Neuron (in vitro differentiated cells): ENCODE results near the gene EDIL3.

Experiments
- H2AFZ ChIP-seq: one replicate; pipeline ENCODE4 v1.6.1; 2013; ENCODE audit warnings: low read depth, mild to moderate bottlenecking, inconsistent platforms, low read length, moderate library complexity
- H3K27me3 ChIP-seq: one replicate; pipeline ENCODE4 v1.6.1; 2013; ENCODE audit warnings: low read length; ENCODE audit not compliant: insufficient read depth
- H3K36me3 ChIP-seq: one replicate; pipeline ENCODE4 v1.6.1; 2013; ENCODE audit warnings: low read length; ENCODE audit not compliant: insufficient read depth
- H3K4me1 ChIP-seq: one replicate; pipeline ENCODE4 v1.6.1; 2013; ENCODE audit warnings: low read length; ENCODE audit not compliant: insufficient read depth
- H3K4me3 ChIP-seq: 2 replicates; pipeline ENCODE4 v1.5.1; 2013; ENCODE audit warnings: mild to moderate bottlenecking, low read length, moderate library complexity
- H3K9me3 ChIP-seq: one replicate; pipeline ENCODE4 v1.6.1; 2013; ENCODE audit warnings: low read length

EDIL3 gene

GRCh38 chr5:84257061-84257460 lies 127.6 kb downstream of the EDIL3 start:
- H2AFZ ChIP-seq, result no peak overlapping the region
- no peak overlapping the region for H3K4me3 ChIP-seq
- H3K27me3 ChIP-seq, result no peaks in the 10 kb centered on the region
- H3K9me3 ChIP-seq, result no peaks in the 10 kb centered on the region
- no peaks in the 10 kb centered on the region for H3K36me3 ChIP-seq
- no peaks in the 10 kb centered on the region for H3K4me1 ChIP-seq

- H3K4me1 ChIP-seq, result no peaks in the 10 kb centered on the region
- H2AFZ ChIP-seq, result no peak overlapping the region
- H3K9me3 ChIP-seq, result no peaks in the 10 kb centered on the region
- H3K36me3 ChIP-seq, result no peaks in the 10 kb centered on the region
- H3K4me3 ChIP-seq, result no peak overlapping the region
- no peaks in the 10 kb centered on the region for H3K27me3 ChIP-seq
Measured at GRCh38 chr5:84255315-84255714, 129.4 kb downstream of the EDIL3 start.

GRCh38 chr5:84253946-84254345 lies 130.7 kb downstream of the EDIL3 start:
- H2AFZ ChIP-seq, result no peak overlapping the region

GRCh38 chr5:84251503-84251902 lies 133.2 kb downstream of the EDIL3 start:
- no peaks in the 10 kb centered on the region for H3K27me3 ChIP-seq

More at GRCh38 chr5:84253946-84254345, 130.7 kb downstream of the EDIL3 start:
- Histone ChIP-seq H3K27me3 (no peaks in the 10 kb centered on the region), H3K36me3 (no peaks in the 10 kb centered on the region), H3K4me3 (no peak overlapping the region), H3K9me3 (no peaks in the 10 kb centered on the region), H3K4me1 (no peaks in the 10 kb centered on the region)

GRCh38 chr5:84249918-84250630 lies 134.6 kb downstream of the EDIL3 start:
- Histone ChIP-seq H3K4me3 (no peak overlapping the region), H2AFZ (no peak overlapping the region), H3K4me1 (no peaks in the 10 kb centered on the region), H3K36me3 (no peaks in the 10 kb centered on the region), H3K9me3 (no peaks in the 10 kb centered on the region), H3K27me3 (no peaks in the 10 kb centered on the region)

More at GRCh38 chr5:84251503-84251902, 133.2 kb downstream of the EDIL3 start:
- Histone ChIP-seq H2AFZ (no peak overlapping the region), H3K4me1 (no peaks in the 10 kb centered on the region), H3K9me3 (no peaks in the 10 kb centered on the region), H3K36me3 (no peaks in the 10 kb centered on the region), H3K4me3 (no peak overlapping the region)

GRCh38 chr5:84248013-84248412 lies 136.7 kb downstream of the EDIL3 start:
- Histone ChIP-seq H3K36me3 (no peaks in the 10 kb centered on the region), H2AFZ (no peak overlapping the region), H3K9me3 (no peaks in the 10 kb centered on the region)

GRCh38 chr5:84242286-84242685 lies 142.4 kb downstream of the EDIL3 start:
- Histone ChIP-seq H3K4me3 (no peak overlapping the region), H3K36me3 (no peaks in the 10 kb centered on the region), H3K27me3 (no peaks in the 10 kb centered on the region), H3K4me1 (no peaks in the 10 kb centered on the region), H3K9me3 (no peaks in the 10 kb centered on the region), H2AFZ (no peak overlapping the region)

More at GRCh38 chr5:84248013-84248412, 136.7 kb downstream of the EDIL3 start:
- no peak overlapping the region for H3K4me3 ChIP-seq
- no peaks in the 10 kb centered on the region for H3K4me1 ChIP-seq
- no peaks in the 10 kb centered on the region for H3K27me3 ChIP-seq

- Histone ChIP-seq H2AFZ (no peak overlapping the region), H3K4me1 (no peaks in the 10 kb centered on the region), H3K27me3 (no peaks in the 10 kb centered on the region), H3K9me3 (no peaks in the 10 kb centered on the region), H3K36me3 (no peaks in the 10 kb centered on the region), H3K4me3 (no peak overlapping the region)
Measured at GRCh38 chr5:84239494-84239893, 145.2 kb downstream of the EDIL3 start.

- H3K36me3 ChIP-seq, result no peaks in the 10 kb centered on the region
- H2AFZ ChIP-seq, result no peak overlapping the region
- H3K9me3 ChIP-seq, result no peaks in the 10 kb centered on the region
- no peaks in the 10 kb centered on the region for H3K27me3 ChIP-seq
- H3K4me1 ChIP-seq, result no peaks in the 10 kb centered on the region
- no peak overlapping the region for H3K4me3 ChIP-seq
Measured at GRCh38 chr5:84237126-84237525, 147.6 kb downstream of the EDIL3 start.

GRCh38 chr5:84231433-84231832 lies 153.2 kb downstream of the EDIL3 start:
- Histone ChIP-seq H3K36me3 (no peaks in the 10 kb centered on the region), H3K27me3 (no peaks in the 10 kb centered on the region), H3K9me3 (no peaks in the 10 kb centered on the region), H3K4me3 (no peak overlapping the region), H3K4me1 (no peaks in the 10 kb centered on the region), H2AFZ (peak overlapping the region; percentile 7)

GRCh38 chr5:84229045-84229444 lies 155.6 kb downstream of the EDIL3 start:
- Histone ChIP-seq H3K9me3 (no peaks in the 10 kb centered on the region), H3K4me3 (no peak overlapping the region), H2AFZ (no peak overlapping the region), H3K27me3 (no peaks in the 10 kb centered on the region), H3K36me3 (no peaks in the 10 kb centered on the region), H3K4me1 (no peaks in the 10 kb centered on the region)

- no peaks in the 10 kb centered on the region for H3K4me1 ChIP-seq
- H2AFZ ChIP-seq, result no peak overlapping the region
- H3K27me3 ChIP-seq, result no peaks in the 10 kb centered on the region
- H3K4me3 ChIP-seq, result no peak overlapping the region
- H3K36me3 ChIP-seq, result no peaks in the 10 kb centered on the region
- no peaks in the 10 kb centered on the region for H3K9me3 ChIP-seq
Measured at GRCh38 chr5:84228266-84228665, 156.4 kb downstream of the EDIL3 start.

- Histone ChIP-seq H3K27me3 (no peaks in the 10 kb centered on the region), H3K36me3 (no peaks in the 10 kb centered on the region), H2AFZ (no peak overlapping the region), H3K4me1 (no peaks in the 10 kb centered on the region), H3K9me3 (no peaks in the 10 kb centered on the region), H3K4me3 (no peak overlapping the region)
Measured at GRCh38 chr5:84227236-84227635, 157.4 kb downstream of the EDIL3 start.

- Histone ChIP-seq H3K36me3 (no peaks in the 10 kb centered on the region), H3K9me3 (no peaks in the 10 kb centered on the region), H3K4me3 (no peak overlapping the region), H2AFZ (no peak overlapping the region), H3K27me3 (no peaks in the 10 kb centered on the region), H3K4me1 (no peaks in the 10 kb centered on the region)
Measured at GRCh38 chr5:84218546-84218945, 166.1 kb downstream of the EDIL3 start.
